Gastroesophageal sphincter (tissue), 4 donors: ENCODE results near the gene ZNF135. TPM values are rescaled to one million over a fixed set of nuclear protein-coding genes. Genes with fewer than 3 reads are reported as not detected.

Experiments
- ATAC-seq: fragments of 150-250 bp; one replicate; pipeline ENCODE4 v1.9.1; 2016; ENCODE audit warnings: mild to moderate bottlenecking, moderate library complexity
- H3K27ac ChIP-seq, 4 donors: fragments of 200-600 bp; sonication (generic) in 3 of 4; 1 replicate in 3 of 4; 2 replicates in 1 of 4; pipeline ENCODE4 v1.5.1; 2016 to 2019
- H3K27me3 ChIP-seq: fragments of 200-600 bp; sonication (generic); one replicate; pipeline ENCODE4 v1.5.1; 2019
- H3K36me3 ChIP-seq, 2 donors: fragments of 200-600 bp; sonication (generic); one replicate each; pipeline ENCODE4 v1.5.1; 2019; ENCODE audit warnings: control low read depth in 1 of 2
- H3K4me1 ChIP-seq, 3 donors: fragments of 200-600 bp; sonication (generic); 1 replicate in 2 of 3; 2 replicates in 1 of 3; pipeline ENCODE4 v1.5.1; 2016 to 2019; ENCODE audit warnings: control low read depth in 2 of 3
- H3K4me3 ChIP-seq, 2 donors: fragments of 200-600 bp; sonication (generic); one replicate each; pipeline ENCODE4 v1.5.1; 2019; ENCODE audit warnings: mild to moderate bottlenecking in 1 of 2, moderate library complexity in 1 of 2
- H3K9me3 ChIP-seq, 3 donors: fragments of 200-600 bp; sonication (generic); one replicate each; pipeline ENCODE4 v1.5.1; 2017 to 2019; ENCODE audit warnings: control low read depth in 2 of 3
- CTCF ChIP-seq, 4 experiments: fragments of 200-600 bp in 2 of 4; fragments of 450-650 bp in 2 of 4; sonication (generic) in 1 of 4; IDR thresholded peaks; one replicate each; pipeline ENCODE4 v1.5.1; 2017 to 2019; ENCODE audit warnings: antibody characterized with exemption in 4 of 4, mild to moderate bottlenecking in 2 of 4, moderate library complexity in 2 of 4
- EP300 ChIP-seq: sonication (generic); formaldehyde crosslinking; IDR thresholded peaks from one replicate; pipeline ENCODE4 v1.6.1; 2017; ENCODE audit warnings: antibody characterized with exemption, mild to moderate bottlenecking
- POLR2A ChIP-seq, 2 donors: fragments of 450-650 bp; IDR thresholded peaks; one replicate each; pipeline ENCODE4 v1.6.1; 2017; ENCODE audit warnings: antibody characterized with exemption in 2 of 2, mild to moderate bottlenecking in 2 of 2, moderate library complexity in 1 of 2
- POLR2AphosphoS5 ChIP-seq: sonication (generic); formaldehyde crosslinking; IDR thresholded peaks from one replicate; pipeline ENCODE4 v1.6.1; 2017; ENCODE audit warnings: antibody characterized with exemption
- WGBS, 2 donors: methylation state at CpG; one replicate each; pipeline ENCODE4 v1.1.5; 2018; ENCODE audit warnings: low coverage in 1 of 2; 5-methylcytosine and 5-hydroxymethylcytosine counted together
- total RNA-seq, 4 donors: library from RNA; depleted of rRNA; stranded (reverse); fragments of >200 nt; gene quantifications; one replicate each; pipeline ENCODE4 v1.1.0, GENCODE V29; 2016

ZNF135 gene
- total RNA-seq, 4 donors from 2014 or later: 5.8 to 9.0 (median 7.5) TPM

DNA sequence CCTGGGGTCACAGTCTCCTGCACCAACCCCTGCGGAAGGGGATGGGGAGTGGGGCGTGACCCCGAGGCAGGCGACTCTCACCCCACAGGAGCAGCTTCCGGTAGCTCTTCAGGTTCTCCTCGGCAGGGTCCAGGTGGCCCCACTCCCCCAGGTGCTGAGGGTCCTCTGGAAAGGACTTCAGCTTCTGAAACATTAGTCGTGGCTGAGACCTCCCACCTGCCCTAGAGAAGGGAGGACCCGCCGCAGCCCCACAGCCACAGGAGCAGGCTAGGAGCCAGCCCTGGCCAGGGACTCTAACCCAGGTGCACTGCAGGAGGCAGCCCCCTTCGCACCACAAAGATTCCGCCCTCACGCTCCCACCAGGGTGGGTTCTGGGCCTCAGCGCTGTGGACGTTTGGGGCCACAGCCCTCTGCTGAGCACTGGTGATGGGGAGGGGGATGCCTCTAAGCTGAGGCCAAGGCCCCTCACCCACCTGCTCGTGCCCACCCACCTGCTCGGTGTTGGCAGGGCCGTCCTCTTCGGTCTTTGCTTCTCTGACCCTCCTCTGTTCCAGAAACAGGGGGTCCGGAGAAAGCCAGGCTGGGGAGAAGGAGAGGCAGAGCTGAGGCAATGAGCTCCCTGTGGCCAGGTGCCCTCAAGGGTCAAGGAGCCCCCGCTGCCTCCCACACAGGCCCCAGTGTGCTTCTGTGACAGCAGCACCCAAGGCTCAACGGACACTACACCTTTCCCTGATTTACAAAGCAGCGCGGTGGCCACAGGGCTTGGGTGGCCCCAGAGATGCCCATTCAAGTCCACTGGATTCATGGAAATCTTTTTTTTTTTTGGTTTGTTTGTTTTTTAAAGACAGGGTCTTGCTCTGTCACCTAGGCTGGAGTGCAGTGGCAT lies 28.0 kb downstream of the ZNF135 start:
- no peak for ATAC-seq
- WGBS, 2 donors: 82 to 100% methylated on average over 3 of the region's 23 CpGs
- peaks cover 0 to 92% of the 10 kb centered on the region in 2 donors for H3K36me3 ChIP-seq
- no peaks in the 10 kb centered on the region for H3K27me3 ChIP-seq
- H3K4me1 ChIP-seq: no peaks in the 10 kb centered on the region
- H3K27ac ChIP-seq: no peak overlapping the region
- TF ChIP-seq CTCF (IDR thresholded peaks at IDR 0.05) (no peak), POLR2AphosphoS5 (no peak), EP300 (no peak), POLR2A (IDR thresholded peaks at IDR 0.05) (no peak)
- no peak overlapping the region for H3K4me3 ChIP-seq
- H3K9me3 ChIP-seq: peaks cover 0 to 94% (median 0%) of the 10 kb centered on the region in 3 donors

DNA sequence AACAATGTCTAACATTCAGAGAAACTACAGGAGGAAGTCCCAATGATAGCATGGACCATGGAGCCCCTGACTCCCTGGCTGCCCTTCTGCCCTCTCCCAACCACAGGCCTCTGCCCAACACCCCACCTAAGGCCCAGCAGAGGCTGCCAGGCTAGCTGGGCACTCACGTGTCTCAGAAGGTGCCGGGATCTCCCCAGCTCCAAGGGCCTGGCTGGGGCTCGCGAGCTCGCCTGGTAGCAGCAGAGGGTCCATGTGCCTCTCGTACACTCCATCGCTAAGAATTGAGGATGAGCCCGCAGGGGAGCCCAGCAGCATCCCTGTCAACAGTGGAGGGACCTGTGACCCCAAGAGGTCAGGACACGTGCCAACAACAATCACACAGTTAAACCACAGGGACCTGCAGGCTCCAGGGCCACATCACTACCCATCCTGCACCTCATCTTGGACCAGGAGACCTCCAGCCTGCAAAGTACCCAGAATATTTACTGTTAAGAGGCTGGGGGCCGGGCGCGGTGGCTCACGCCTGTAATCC lies 29.5 kb downstream of the ZNF135 start:
- H3K4me1 ChIP-seq: no peaks in the 10 kb centered on the region
- no peak for TF ChIP-seq POLR2A (IDR thresholded peaks at IDR 0.05)
- no peak for TF ChIP-seq POLR2AphosphoS5
- TF ChIP-seq CTCF (IDR thresholded peaks at IDR 0.05): no peak
- H3K27me3 ChIP-seq: no peaks in the 10 kb centered on the region
- H3K36me3 ChIP-seq: peaks cover 0 to 92% of the 10 kb centered on the region in 2 donors
- H3K27ac ChIP-seq: no peak overlapping the region
- ATAC-seq: no peak
- no peak overlapping the region for H3K4me3 ChIP-seq
- H3K9me3 ChIP-seq: peaks cover 0 to 93% (median 0%) of the 10 kb centered on the region in 3 donors
- no CpG with 5 or more reads among the region's 13 CpGs for WGBS, 2 donors

GRCh38 chr19:58089846-58090245 lies 30.8 kb downstream of the ZNF135 start:
- Histone ChIP-seq H3K4me3 (no peak overlapping the region), H3K36me3 (peaks cover 0 to 84% of the 10 kb centered on the region in 2 donors), H3K4me1 (no peaks in the 10 kb centered on the region), H3K9me3 (peaks cover 0 to 93% (median 0%) of the 10 kb centered on the region in 3 donors), H3K27me3 (no peaks in the 10 kb centered on the region), H3K27ac (no peak overlapping the region)
- TF ChIP-seq CTCF (IDR thresholded peaks at IDR 0.05) (no peak), POLR2AphosphoS5 (no peak), EP300 (no peak), POLR2A (IDR thresholded peaks at IDR 0.05) (no peak)
- 90% methylated on average over 7 of the region's 16 CpGs; no CpG with 5 or more reads in 1 of the 2 donors for WGBS, 2 donors
- ATAC-seq: no peak

GRCh38 chr19:58091251-58091995 lies 32.3 kb downstream of the ZNF135 start:
- Histone ChIP-seq H3K4me1 (peaks cover 0 to 15% (median 0%) of the 10 kb centered on the region in 3 donors), H3K4me3 (no peak overlapping the region), H3K27ac (no peak overlapping the region), H3K9me3 (peaks cover 0 to 93% (median 0%) of the 10 kb centered on the region in 3 donors), H3K36me3 (peaks cover 0 to 84% of the 10 kb centered on the region in 2 donors), H3K27me3 (no peaks in the 10 kb centered on the region)
- WGBS, 2 donors: 76 to 80% methylated on average over 2 to 5 of the region's 11 CpGs
- no peak for ATAC-seq
- TF ChIP-seq POLR2A (IDR thresholded peaks at IDR 0.05) (no peak), EP300 (no peak), POLR2AphosphoS5 (no peak), CTCF (IDR thresholded peaks at IDR 0.05) (no peak)
